HG03571 (cell line): Measurements from ENCODE around the gene RRP12.

ENCODE experiments used
- ATAC-seq: cut with Tn5 transposase; IDR thresholded peaks from one replicate; pipeline ENCODE4 v1.9.1; 2021; ENCODE audit not compliant: unreplicated experiment

RRP12 gene

DNA sequence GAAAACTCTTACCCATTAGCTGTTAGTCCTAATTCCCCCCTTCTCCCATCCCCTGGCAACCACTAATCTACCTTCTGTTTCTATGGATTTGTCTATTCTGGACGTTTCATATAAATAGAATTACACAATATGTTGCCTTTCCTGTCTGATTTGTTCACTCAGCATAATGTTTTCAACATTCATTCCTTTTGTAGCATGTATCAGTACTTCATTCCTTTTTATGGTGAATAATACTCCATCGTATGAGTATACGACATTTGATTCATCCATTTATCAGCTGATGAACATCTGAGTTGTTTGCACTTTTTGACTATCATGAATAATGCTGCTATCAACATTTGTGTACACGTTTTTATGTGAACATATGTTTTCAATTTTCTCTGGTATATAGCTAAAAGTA, 86.5 kb downstream of the RRP12 start:
- ATAC-seq = no peak

DNA sequence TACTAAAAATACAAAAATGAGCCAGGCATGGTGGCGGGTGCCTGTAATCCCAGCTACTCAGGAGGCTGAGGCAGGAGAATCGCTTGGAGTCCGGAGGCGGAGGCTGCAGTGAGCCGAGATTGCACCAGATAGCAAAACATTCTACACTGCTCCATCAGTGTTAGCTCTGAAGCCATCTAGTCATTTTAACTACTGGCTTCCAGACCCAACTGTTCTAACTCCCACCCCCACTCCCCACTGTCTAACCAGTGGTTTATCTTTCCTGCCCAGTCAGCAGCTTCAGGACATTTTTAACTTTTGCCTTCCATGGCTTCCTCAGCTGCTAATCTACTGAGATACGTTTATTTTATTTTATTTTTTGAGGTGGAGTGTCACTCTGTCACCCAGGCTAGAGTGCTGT, 88.2 kb downstream of the RRP12 start:
- no peak for ATAC-seq

DNA sequence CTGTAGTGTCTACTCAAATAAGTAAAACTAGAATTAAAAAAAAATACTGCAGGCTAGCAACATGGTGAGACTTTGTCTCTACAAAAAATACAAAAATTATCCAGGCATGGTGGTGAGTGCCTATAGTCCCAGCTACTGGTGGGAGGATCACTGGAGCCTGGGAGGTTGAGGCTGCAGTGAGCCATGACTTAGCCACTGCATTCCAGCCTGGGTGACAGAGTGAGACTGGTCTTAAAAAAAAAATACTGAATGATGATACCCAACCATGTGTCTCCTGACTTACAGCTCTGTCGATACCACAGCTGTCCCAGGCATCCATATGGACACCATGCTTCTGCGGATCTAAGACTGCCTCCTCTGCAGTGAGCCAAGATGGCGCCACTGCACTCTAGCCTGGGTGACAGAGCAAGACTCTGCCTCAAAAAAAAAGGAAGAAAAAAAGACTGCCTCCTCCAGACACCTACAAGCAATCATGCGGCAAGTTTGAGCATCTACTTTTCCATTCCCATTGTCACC, 90.0 kb downstream of the RRP12 start:
- ATAC-seq = no peak

DNA sequence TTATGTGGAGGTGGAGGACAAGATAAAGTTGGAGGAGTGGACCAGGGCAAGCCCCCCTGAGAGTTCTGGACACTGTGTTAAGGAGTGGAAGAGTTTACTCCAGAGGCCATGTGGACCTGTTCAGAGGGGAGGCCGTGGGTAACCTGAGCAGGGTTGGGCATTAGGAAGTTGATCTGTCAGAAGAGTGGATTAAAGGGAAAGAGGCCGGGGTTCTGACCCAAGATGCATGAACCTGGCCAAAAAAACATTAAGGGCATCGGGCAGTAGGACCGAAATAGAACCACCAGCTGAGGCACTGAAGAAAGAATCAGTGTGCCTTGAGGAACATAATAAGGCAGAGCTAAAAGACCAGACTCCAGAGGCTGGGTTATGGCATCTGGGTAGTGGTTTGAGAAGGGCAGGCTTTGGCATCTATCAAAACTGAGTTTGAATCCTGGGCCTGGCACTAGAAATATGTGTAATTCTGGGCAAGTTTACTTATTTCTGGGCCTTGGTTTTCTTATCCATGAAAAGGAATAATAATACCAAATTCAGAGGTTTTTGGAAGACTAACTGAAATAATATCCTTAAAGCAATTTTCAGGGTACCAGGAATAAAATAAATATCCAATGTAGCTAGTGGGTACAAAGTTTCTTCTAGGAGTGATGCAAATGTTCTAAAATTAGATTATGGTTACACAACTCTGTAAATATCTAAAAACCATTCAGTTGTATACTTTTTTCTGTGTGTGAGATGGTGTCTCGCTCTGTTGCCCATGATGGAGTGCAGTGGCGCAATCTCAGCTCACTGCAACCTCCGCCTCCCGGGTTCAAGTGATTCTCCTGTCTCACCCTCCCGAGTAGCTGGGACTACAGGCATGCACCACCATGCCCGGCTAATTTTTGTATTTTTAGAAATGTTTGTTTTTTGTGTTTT, 93.0 kb downstream of the RRP12 start:
- no peak for ATAC-seq

DNA sequence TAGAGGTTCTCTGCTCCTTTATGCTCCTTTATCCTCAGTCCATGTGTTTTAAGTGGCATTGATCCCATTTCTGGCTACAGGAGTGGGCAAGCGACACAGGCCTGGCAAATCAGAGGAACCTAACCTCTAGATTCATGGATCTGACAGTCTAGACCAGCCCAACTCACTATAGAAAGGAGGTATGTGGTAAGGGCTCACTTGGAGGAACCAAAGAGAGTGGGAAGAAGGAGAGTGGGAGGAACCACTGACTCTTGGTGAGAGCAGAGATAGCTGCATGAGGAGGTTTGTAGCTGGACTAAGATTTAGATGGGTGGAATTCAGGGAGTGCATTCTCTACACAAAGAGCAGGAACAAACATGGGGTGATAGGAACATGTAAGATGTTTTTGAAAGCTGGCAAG, 93.7 kb downstream of the RRP12 start:
- ATAC-seq = no peak
